GM18870 (cell line): ENCODE measurements around the gene PAPPA2.

Source experiments
- ATAC-seq: cut with Tn5 transposase; IDR thresholded peaks from one replicate; pipeline ENCODE4 v1.9.1; 2021; ENCODE audit warnings: moderate library complexity; ENCODE audit not compliant: unreplicated experiment

PAPPA2 gene

GRCh38 chr1:176691251-176692228 is 228.6 kb downstream of the PAPPA2 start:
- ATAC-seq, result peak; percentile 91

GRCh38 chr1:176692431-176692830 is 229.5 kb downstream of the PAPPA2 start:
- ATAC-seq, result no peak

- ATAC-seq, result no peak
These were observed 230.2 kb downstream of the PAPPA2 start for GRCh38 chr1:176692988-176693696.

GRCh38 chr1:176693697-176694329 is 230.8 kb downstream of the PAPPA2 start:
- no peak for ATAC-seq

- ATAC-seq, result no peak
These were observed 231.7 kb downstream of the PAPPA2 start for GRCh38 chr1:176694713-176695112.

GRCh38 chr1:176696109-176696508 is 233.1 kb downstream of the PAPPA2 start:
- ATAC-seq, result no peak

- no peak for ATAC-seq
These were observed 233.7 kb downstream of the PAPPA2 start for GRCh38 chr1:176696689-176697088.

- no peak for ATAC-seq
These were observed 236.8 kb downstream of the PAPPA2 start for GRCh38 chr1:176699821-176700220.

- no peak for ATAC-seq
These were observed 238.3 kb downstream of the PAPPA2 start for GRCh38 chr1:176701151-176701866.

GRCh38 chr1:176702901-176703300 is 239.9 kb downstream of the PAPPA2 start:
- ATAC-seq, result no peak

- no peak for ATAC-seq
These were observed 242.6 kb downstream of the PAPPA2 start for GRCh38 chr1:176705585-176705984.

GRCh38 chr1:176717066-176717750 is 254.2 kb downstream of the PAPPA2 start:
- no peak for ATAC-seq

GRCh38 chr1:176719447-176719846 is 256.5 kb downstream of the PAPPA2 start:
- ATAC-seq, result no peak

GRCh38 chr1:176720838-176721237 is 257.9 kb downstream of the PAPPA2 start:
- ATAC-seq, result no peak

- ATAC-seq, result no peak
These were observed 270.7 kb downstream of the PAPPA2 start for GRCh38 chr1:176733661-176734060.

GRCh38 chr1:176735201-176735600 is 272.2 kb downstream of the PAPPA2 start:
- no peak for ATAC-seq

- no peak for ATAC-seq
These were observed 273.0 kb downstream of the PAPPA2 start for GRCh38 chr1:176736015-176736414.

- no peak for ATAC-seq
These were observed 278.2 kb downstream of the PAPPA2 start for GRCh38 chr1:176741181-176741580.

- ATAC-seq, result no peak
These were observed 279.3 kb downstream of the PAPPA2 start for GRCh38 chr1:176742322-176742721.

GRCh38 chr1:176744142-176744541 is 281.2 kb downstream of the PAPPA2 start:
- no peak for ATAC-seq
